Motor neuron (in vitro differentiated cells): Measurements from ENCODE around the gene EXT2. TPM values are rescaled to one million over a fixed set of nuclear protein-coding genes. Genes with fewer than 3 reads are reported as not detected.

Source experiments
- ATAC-seq, 8 experiments: fragments of 200-7000 bp; cut with Tn5 transposase; replicated peaks in 6 of 8; 2 replicates each; pipeline ENCODE4 v1.8.0; 2021; ENCODE audit warnings: mild to moderate bottlenecking in 8 of 8, moderate library complexity in 8 of 8
- H3K27ac ChIP-seq, 2 donors: fragments of 250-450 bp; sonication (Bioruptor Pico); 2 replicates each; pipeline ENCODE4 v1.9.0; 2021; ENCODE audit warnings: antibody characterized with exemption in 2 of 2, mild to moderate bottlenecking in 2 of 2, moderate library complexity in 1 of 2
- H3K4me1 ChIP-seq, 2 donors: fragments of 250-450 bp; sonication (Bioruptor Pico); replicated peaks in 1 of 2; 2 replicates each; pipeline ENCODE4 v1.6.1; 2021; ENCODE audit warnings: antibody characterized with exemption in 2 of 2, mild to moderate bottlenecking in 2 of 2, moderate library complexity in 1 of 2
- H3K4me3 ChIP-seq, 5 donors: fragments of 250-450 bp; sonication (Bioruptor Pico); 2 replicates each; pipeline ENCODE4 v1.9.0; 2021; ENCODE audit warnings: antibody characterized with exemption in 5 of 5, mild to moderate bottlenecking in 5 of 5, moderate library complexity in 4 of 5
- WGBS, 10 experiments: fragments of 450-650 bp; shearing (Covaris generic); methylation state at CpG; one replicate each; pipeline ENCODE4 v1.0.0; 2022; 5-methylcytosine and 5-hydroxymethylcytosine counted together
- in situ Hi-C, 9 experiments: fragments of 400-800 bp; cut with MboI; loops; one replicate each; pipeline ENCODE4 v1.15.0; 2021; ENCODE audit warnings: low sequenced_read_pairs in 9 of 9, low pct_unique_long_range_greater_than_20kb in 2 of 9; ENCODE audit not compliant: unreplicated experiment in 9 of 9
- total RNA-seq, 8 experiments: library from RNA; unstranded; fragments of 300-600 nt; gene quantifications; 2 replicates each; pipeline versions ENCODE4 v1.2.3 to v1.2.4, GENCODE V29; 2022

EXT2 gene
- total RNA-seq, 8 experiments from 2014 or later = 29.3 to 96.9 (median 48.8) TPM

- ATAC-seq = no peak
- in situ Hi-C loops = loop anchor here in 2 of 9 experiments (25.0 kb wide), 1 partner anchor 448 kb away; no protein-coding TSS in a partner anchor
- no peak overlapping the region for H3K4me3 ChIP-seq
- WGBS, 10 experiments = 60 to 100% (median 83%) methylated on average over 1 to 4 of the region's 4 CpGs
- H3K4me1 ChIP-seq = no peaks in the 10 kb centered on the region
- no peak overlapping the region for H3K27ac ChIP-seq
Measured at GRCh38 chr11:44088871-44089270, 6.6 kb upstream of the EXT2 start.

- Histone ChIP-seq H3K27ac (no peak overlapping the region), H3K4me1 (no peaks in the 10 kb centered on the region), H3K4me3 (no peak overlapping the region)
- WGBS, 10 experiments = 40 to 100% (median 83%) methylated on average over 1 of the region's 1 CpG; no CpG with 5 or more reads in 4 of the 10 experiments
- in situ Hi-C loops = loop anchor here in 2 of 9 experiments (25.0 kb wide), 1 partner anchor 447 kb away; no protein-coding TSS in a partner anchor
- no peak for ATAC-seq
Measured at GRCh38 chr11:44090539-44090938, 4.9 kb upstream of the EXT2 start.

DNA sequence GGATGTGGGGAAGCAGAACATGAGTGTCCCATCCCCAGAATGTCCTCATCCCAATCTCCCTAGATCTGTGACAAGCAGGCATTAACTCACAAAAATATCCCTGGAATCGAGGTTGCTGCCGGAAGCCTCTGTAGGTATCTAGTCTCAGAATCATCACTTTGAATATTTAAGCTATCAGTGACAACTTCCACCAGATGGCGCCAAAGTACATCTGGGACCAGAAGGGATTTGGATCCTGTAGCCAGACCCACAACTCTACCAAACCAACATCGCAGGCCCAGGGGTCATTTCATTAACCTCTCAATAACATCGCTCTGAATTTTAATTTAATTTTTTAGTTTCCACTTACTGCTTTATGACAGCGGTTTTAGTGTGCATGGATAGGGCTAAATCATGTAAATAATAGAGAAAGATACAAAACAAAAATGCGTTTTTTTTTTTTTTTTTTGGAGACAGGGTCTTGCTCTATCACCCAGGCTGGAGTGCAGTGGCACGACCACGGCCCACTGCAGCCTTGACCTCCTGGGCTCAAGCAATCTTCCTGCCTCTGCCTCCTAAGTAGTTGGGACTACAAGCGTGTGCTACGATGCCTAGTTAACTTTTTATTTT lies 1.1 kb upstream of the EXT2 start:
- Histone ChIP-seq H3K27ac (no peak overlapping the region), H3K4me1 (peaks cover 4 to 5% of the 10 kb centered on the region in 2 donors), H3K4me3 (no peak overlapping the region)
- in situ Hi-C loops = loop anchor here in 2 of 9 experiments (25.0 kb wide), 1 partner anchor 443 kb away; no protein-coding TSS in a partner anchor
- 4 to 50% (median 23%) methylated on average over 3 to 10 of the region's 11 CpGs for WGBS, 10 experiments
- peak in 4 of 8 experiments; percentile 22 to 49 (median 25) for ATAC-seq

DNA sequence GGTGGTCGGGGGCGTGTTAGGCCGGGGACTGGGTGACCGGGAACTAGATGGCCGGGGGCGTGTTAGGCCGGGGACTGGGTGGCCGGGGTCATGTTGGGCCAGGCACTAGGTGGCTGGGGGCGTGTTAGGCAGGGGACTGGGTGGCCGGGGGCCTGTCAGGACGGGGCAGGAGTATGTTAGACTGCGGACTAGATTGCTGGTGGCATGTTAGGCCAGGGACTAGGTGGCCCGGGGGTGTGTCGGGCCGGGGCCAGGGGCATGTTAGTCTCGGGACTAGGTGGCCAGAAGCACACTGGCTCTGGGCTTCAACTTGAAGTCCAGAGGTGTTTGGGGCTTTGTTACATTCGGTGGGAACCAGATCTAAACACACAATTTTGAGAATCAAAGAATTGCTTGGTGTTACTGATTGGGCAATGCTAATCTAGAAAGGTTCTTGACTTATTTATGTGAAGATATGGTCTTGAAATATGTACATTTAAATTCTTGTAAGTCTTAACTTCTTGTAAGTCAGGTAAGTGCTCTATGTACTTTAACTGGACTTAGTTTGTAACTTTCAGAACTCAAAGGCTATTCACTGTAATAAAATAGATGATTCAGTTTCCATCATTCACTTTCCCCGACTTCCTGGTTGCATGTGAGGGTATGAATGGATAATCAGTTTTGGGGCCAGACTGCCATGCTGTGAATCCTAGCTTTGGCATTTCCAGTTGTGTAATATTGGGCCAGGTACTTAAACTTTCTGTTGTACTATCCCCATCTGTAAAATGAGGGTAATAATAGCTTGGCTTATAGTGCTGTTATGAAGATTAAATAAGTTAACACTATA lies 1.1 kb downstream of the EXT2 start:
- Histone ChIP-seq H3K27ac (peak overlapping the region in 1 of 2 donors; percentile 79), H3K4me3 (peak overlapping the region; percentile 74 to 99 (median 95)), H3K4me1 (peaks cover 4 to 5% of the 10 kb centered on the region in 2 donors)
- peak in 2 of 8 experiments; percentile 3 to 6 for ATAC-seq
- WGBS, 10 experiments = 0 to 80% (median 49%) methylated on average over 1 to 3 of the region's 18 CpGs; no CpG with 5 or more reads in 4 of the 10 experiments
- in situ Hi-C loops = loop anchor here in 2 of 9 experiments (25.0 kb wide), 1 partner anchor 441 kb away; no protein-coding TSS in a partner anchor

DNA sequence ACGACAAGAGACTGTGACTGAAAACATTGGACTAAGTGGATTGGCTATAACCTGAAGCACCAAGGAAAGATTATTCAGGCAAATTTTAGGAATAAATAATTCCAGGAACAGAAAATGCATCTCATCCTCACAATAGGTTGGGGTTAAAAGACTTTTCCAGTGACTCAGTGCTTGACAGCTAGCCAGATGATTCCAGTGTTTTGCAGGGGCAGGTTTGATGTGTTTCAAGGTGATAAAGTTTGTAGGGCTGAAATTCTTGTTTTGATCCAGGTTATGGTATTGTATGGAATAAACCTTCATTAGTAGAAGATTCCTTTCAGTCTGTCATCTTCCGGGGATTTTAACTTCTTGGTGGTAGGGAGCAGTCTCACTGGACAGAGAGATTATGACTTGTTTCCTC lies 2.3 kb downstream of the EXT2 start:
- H3K4me3 ChIP-seq = no peak overlapping the region
- WGBS, 10 experiments = 47 to 100% (median 81%) methylated on average over 1 to 2 of the region's 2 CpGs
- no peak overlapping the region for H3K27ac ChIP-seq
- ATAC-seq = no peak
- in situ Hi-C loops = loop anchor here in 2 of 9 experiments (25.0 kb wide), 1 partner anchor 439 kb away; no protein-coding TSS in a partner anchor
- peaks cover 4 to 5% of the 10 kb centered on the region in 2 donors for H3K4me1 ChIP-seq

- ATAC-seq = no peak
- 75 to 100% methylated on average over 2 of the region's 2 CpGs; no CpG with 5 or more reads in 8 of the 10 experiments for WGBS, 10 experiments
- in situ Hi-C loops = loop anchor here in 2 of 9 experiments (25.0 kb wide), 1 partner anchor 436 kb away; no protein-coding TSS in a partner anchor
- peaks cover 4 to 5% of the 10 kb centered on the region in 2 donors for H3K4me1 ChIP-seq
- no peak overlapping the region for H3K27ac ChIP-seq
- H3K4me3 ChIP-seq = no peak overlapping the region
Measured at GRCh38 chr11:44101098-44101497, 5.6 kb downstream of the EXT2 start.

DNA sequence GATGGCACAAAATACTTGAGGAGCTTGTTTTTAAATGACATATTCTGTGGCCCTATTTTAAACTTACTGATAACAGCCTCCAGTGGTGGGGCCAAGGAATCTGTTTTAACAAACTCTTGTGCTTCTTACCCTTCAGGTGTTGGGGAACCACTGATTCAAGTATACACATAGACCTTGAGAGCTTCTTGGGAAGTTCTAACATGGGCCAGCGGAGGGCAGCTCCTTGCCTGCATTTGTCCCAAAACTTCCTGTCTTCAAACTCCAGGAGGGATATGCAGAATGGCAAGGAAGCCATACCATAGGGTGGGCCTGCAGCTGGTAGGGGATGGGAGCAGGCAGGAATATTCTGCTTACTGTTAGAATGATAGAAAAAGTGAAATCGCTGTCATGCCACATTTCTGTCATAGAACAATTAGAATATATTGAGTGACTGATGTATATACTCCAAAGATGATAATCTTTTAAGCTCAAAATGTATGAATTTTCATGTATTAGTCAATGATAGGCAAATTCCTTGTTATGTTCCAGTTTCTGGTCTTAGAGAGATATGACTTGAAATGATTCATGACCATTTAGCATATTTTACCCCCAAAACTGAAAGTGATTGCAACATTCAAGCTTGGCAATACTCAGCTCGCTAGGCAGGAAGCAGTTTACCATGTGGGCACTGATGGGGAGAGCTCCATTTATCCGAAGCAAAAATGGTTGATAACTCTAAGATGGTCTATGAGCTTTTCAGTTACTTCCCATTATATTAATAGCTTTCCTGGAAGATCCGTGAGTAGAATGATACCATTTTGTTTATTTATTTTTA lies 9.2 kb downstream of the EXT2 start:
- no peak overlapping the region for H3K4me3 ChIP-seq
- 67 to 100% (median 93%) methylated on average over 1 to 5 of the region's 5 CpGs; no CpG with 5 or more reads in 2 of the 10 experiments for WGBS, 10 experiments
- ATAC-seq = peak in 3 of 8 experiments; percentile 52 to 61 (median 52)
- no peaks in the 10 kb centered on the region for H3K4me1 ChIP-seq
- H3K27ac ChIP-seq = no peak overlapping the region
- in situ Hi-C loops = loop anchor here in 2 of 9 experiments (25.0 kb wide), 1 partner anchor 433 kb away; no protein-coding TSS in a partner anchor

- Histone ChIP-seq H3K4me3 (no peak overlapping the region), H3K4me1 (no peaks in the 10 kb centered on the region), H3K27ac (no peak overlapping the region)
- whole genome bisulfite sequencing, 10 experiments = 86 to 100% (median 93%) methylated on average over 1 to 6 of the region's 6 CpGs; no CpG with 5 or more reads in 1 of the 10 experiments
- no peak for ATAC-seq
- in situ Hi-C loops = loop anchor here in 2 of 9 experiments (25.0 kb wide), 1 partner anchor 429 kb away; no protein-coding TSS in a partner anchor
Measured at GRCh38 chr11:44108260-44108659, 12.8 kb downstream of the EXT2 start.

DNA sequence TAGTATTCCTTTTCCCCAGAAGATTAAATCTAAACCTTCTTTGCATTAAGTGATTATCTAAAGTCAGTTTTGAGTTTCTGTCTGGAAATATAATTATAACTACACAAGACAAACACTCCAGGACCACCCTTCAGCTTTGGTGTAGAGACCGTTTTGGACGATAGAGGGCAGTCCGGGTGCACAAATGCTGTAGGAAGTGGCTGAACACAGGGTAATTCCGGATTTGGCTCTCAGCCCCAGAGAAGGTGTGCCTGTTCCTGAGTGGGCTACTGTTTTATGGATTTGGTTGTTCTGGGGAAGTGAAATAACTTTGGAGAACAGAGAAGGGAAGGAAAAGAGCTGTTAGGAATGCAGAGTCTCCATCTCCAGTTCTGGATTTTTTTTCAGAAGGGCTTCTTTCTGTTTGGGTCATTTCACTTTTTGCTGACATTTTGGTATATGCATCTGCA lies 14.8 kb downstream of the EXT2 start:
- H3K27ac ChIP-seq = no peak overlapping the region
- H3K4me1 ChIP-seq = no peaks in the 10 kb centered on the region
- H3K4me3 ChIP-seq = no peak overlapping the region
- peak; percentile 55 to 90 (median 72) for ATAC-seq
- WGBS, 10 experiments = 0 to 44% (median 0%) methylated on average over 1 to 4 of the region's 4 CpGs; no CpG with 5 or more reads in 1 of the 10 experiments
- in situ Hi-C loops = loop anchor here in 2 of 9 experiments (25.0 kb wide), 1 partner anchor 427 kb away; no protein-coding TSS in a partner anchor

DNA sequence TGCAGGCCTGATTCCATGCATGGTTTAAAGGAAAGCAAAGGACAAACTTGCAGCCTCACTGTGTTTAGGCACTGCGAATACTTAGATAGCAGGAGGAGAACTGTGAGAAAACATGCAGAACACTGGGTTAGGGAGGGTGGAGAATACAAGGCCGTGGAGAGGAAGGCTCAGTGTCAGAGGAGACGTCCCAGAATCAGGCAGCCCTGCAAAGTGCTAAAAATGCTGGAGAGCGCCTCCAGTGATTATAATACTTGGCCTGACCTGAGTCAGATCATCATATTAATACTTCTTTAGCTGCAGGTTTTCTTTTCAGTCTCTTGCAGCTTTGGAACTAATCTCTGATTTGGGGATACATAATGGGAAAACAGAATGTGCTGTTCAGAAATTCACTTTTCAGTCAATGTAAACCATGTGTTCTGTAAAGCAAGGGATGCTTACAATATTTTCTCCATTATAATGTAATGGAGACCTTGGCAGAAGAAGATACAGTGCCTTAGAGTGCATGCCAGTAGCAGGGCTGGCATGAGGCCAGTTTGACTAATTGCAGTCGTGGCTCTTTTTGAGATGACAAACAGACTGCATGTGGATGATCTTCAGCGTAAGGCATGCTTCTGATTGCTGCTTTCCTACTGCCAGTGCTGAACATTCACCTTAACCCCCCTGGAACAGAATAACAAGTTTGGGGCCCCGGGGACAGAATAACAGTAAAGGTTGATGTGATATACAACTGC lies 16.8 kb downstream of the EXT2 start:
- in situ Hi-C loops = loop anchor here in 2 of 9 experiments (25.0 kb wide), 1 partner anchor 425 kb away; no protein-coding TSS in a partner anchor
- ATAC-seq = peak in 2 of 8 experiments; percentile 28 to 50
- no peak overlapping the region for H3K27ac ChIP-seq
- H3K4me3 ChIP-seq = no peak overlapping the region
- 24 to 100% (median 79%) methylated on average over 1 to 6 of the region's 7 CpGs for WGBS, 10 experiments
- no peaks in the 10 kb centered on the region for H3K4me1 ChIP-seq

DNA sequence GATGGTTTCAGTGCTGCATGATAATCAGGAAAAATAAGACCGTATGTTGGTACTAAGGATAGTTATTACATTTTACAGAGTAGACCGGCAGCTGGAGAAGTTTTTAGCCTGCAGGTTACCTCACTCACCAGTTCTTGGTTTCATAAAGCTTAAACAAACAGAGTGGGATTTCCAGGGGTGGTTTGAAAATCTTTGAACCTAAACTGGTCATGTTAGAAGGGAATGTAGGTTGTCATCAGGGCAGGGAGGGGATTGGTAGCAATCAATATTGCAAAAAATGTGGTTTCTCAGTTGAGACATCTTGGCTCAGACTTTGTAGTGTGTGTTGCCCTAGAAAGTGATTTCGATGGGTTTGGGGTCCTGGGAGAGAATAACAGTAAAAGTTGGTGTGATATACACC lies 17.5 kb downstream of the EXT2 start:
- no peak overlapping the region for H3K4me3 ChIP-seq

More for the DNA sequence above, 17.5 kb downstream of the EXT2 start:
- in situ Hi-C loops = loop anchor here in 2 of 9 experiments (25.0 kb wide), 1 partner anchor 424 kb away; no protein-coding TSS in a partner anchor
- no peaks in the 10 kb centered on the region for H3K4me1 ChIP-seq
- WGBS, 10 experiments = 0 to 100% (median 88%) methylated on average over 1 to 3 of the region's 3 CpGs; no CpG with 5 or more reads in 2 of the 10 experiments
- H3K27ac ChIP-seq = no peak overlapping the region
- ATAC-seq = no peak
